Activated T-cell treated with anti-CD3 and anti-CD28 coated beads for 24 hours (primary cell): ENCODE results near the gene TKFC.

Source experiments
- DNase-seq: peaks from one replicate; pipeline ENCODE4 v3.0.0-alpha.2; 2020; ENCODE audit warnings: low read depth

The TKFC gene

GRCh38 chr11:61325649-61326414 is 7.2 kb upstream of the TKFC start:
- DNase-seq = no peak

- DNase-seq = no peak
Observed at GRCh38 chr11:61327669-61328071, 5.4 kb upstream of the TKFC start.

- DNase-seq = no peak
Observed at GRCh38 chr11:61328351-61328750, 4.7 kb upstream of the TKFC start.

GRCh38 chr11:61329871-61330270 is 3.2 kb upstream of the TKFC start:
- no peak for DNase-seq

- no peak for DNase-seq
Observed at GRCh38 chr11:61331651-61332050, 1.4 kb upstream of the TKFC start.

- no peak for DNase-seq
Observed at GRCh38 chr11:61332281-61332796, 689 bp upstream of the TKFC start.

- peak; percentile 12 for DNase-seq
Observed at GRCh38 chr11:61333550-61334433, 764 bp downstream of the TKFC start.

GRCh38 chr11:61334434-61335354 is 1.7 kb downstream of the TKFC start:
- no peak for DNase-seq

- no peak for DNase-seq
Observed at GRCh38 chr11:61335355-61335710, 2.3 kb downstream of the TKFC start.

- DNase-seq = peak; percentile 79
Observed at GRCh38 chr11:61336171-61336935, 3.3 kb downstream of the TKFC start.

- DNase-seq = no peak
Observed at GRCh38 chr11:61337706-61338470, 4.9 kb downstream of the TKFC start.

- no peak for DNase-seq
Observed at GRCh38 chr11:61338783-61339489, 5.9 kb downstream of the TKFC start.

GRCh38 chr11:61339490-61339878 is 6.5 kb downstream of the TKFC start:
- no peak for DNase-seq

GRCh38 chr11:61340979-61341378 is 8.0 kb downstream of the TKFC start:
- DNase-seq = no peak

- DNase-seq = no peak
Observed at GRCh38 chr11:61341706-61342105, 8.7 kb downstream of the TKFC start.

GRCh38 chr11:61342207-61342803 is 9.3 kb downstream of the TKFC start:
- DNase-seq = no peak

GRCh38 chr11:61343792-61344745 is 11.0 kb downstream of the TKFC start:
- no peak for DNase-seq

GRCh38 chr11:61345170-61345610 is 12.2 kb downstream of the TKFC start:
- no peak for DNase-seq
